Endodermal cell (in vitro differentiated cells): ENCODE data around the gene SYNDIG1. TPM values are rescaled to one million over a fixed set of nuclear protein-coding genes. Genes with fewer than 3 reads are reported as not detected.

ENCODE experiments used
- DNase-seq: peaks from one replicate; pipeline ENCODE4 v3.0.0-alpha.2; 2017
- H3K27ac ChIP-seq: 2 replicates; pipeline ENCODE4 v1.5.1; 2013; ENCODE audit warnings: mild to moderate bottlenecking, low read depth, low read length, moderate library complexity
- H3K27me3 ChIP-seq: 2 replicates; pipeline ENCODE4 v1.6.1; 2013; ENCODE audit warnings: mild to moderate bottlenecking, low read length, moderate library complexity; ENCODE audit not compliant: insufficient read depth, control insufficient read depth, poor library complexity, severe bottlenecking
- H3K36me3 ChIP-seq: 2 replicates; pipeline ENCODE4 v1.7.0; 2013; ENCODE audit warnings: mild to moderate bottlenecking, low read length, moderate library complexity; ENCODE audit not compliant: control insufficient read depth, insufficient read depth
- H3K4me1 ChIP-seq: one replicate; pipeline ENCODE4 v1.7.0; 2013; ENCODE audit warnings: low read length; ENCODE audit not compliant: control insufficient read depth, insufficient read depth
- H3K4me3 ChIP-seq: 2 replicates; pipeline ENCODE4 v1.5.1; 2013; ENCODE audit warnings: mild to moderate bottlenecking, low read length, moderate library complexity
- H3K9ac ChIP-seq: 2 replicates; pipeline ENCODE4 v1.6.1; 2013; ENCODE audit warnings: mild to moderate bottlenecking, low read length, moderate library complexity; ENCODE audit not compliant: poor library complexity, severe bottlenecking; ENCODE audit errors: extremely low read depth
- H3K9me3 ChIP-seq: 2 replicates; pipeline ENCODE4 v1.6.1; 2013; ENCODE audit warnings: mild to moderate bottlenecking, low read length, moderate library complexity; ENCODE audit not compliant: control insufficient read depth
- H3K27ac Mint-ChIP-seq: 2 replicates; pipeline ENCODE4 v1.8.0; 2020; ENCODE audit warnings: mixed read lengths
- H3K27me3 Mint-ChIP-seq: 2 replicates; pipeline ENCODE4 v1.8.0; 2021; ENCODE audit warnings: mild to moderate bottlenecking, mixed read lengths; ENCODE audit not compliant: insufficient read depth
- H3K36me3 Mint-ChIP-seq: 2 replicates; pipeline ENCODE4 v1.8.0; 2020; ENCODE audit warnings: low read depth, mixed read lengths
- H3K4me1 Mint-ChIP-seq: 2 replicates; pipeline ENCODE4 v1.8.0; 2020; ENCODE audit warnings: mixed read lengths
- H3K4me3 Mint-ChIP-seq: 2 replicates; pipeline ENCODE4 v1.8.0; 2020; ENCODE audit warnings: mild to moderate bottlenecking, moderate library complexity, mixed read lengths
- H3K9me3 Mint-ChIP-seq: 2 replicates; pipeline ENCODE4 v1.8.0; 2020; ENCODE audit warnings: mild to moderate bottlenecking, mixed read lengths
- WGBS, 2 experiments: methylation state at CpG; one replicate each; pipeline versions ENCODE4 v1.1.5 to v1.1.7; 2013; ENCODE audit warnings: missing lambda C conversion rate in 2 of 2, mixed read lengths in 1 of 2; ENCODE audit not compliant: insufficient coverage in 1 of 2, insufficient read length in 1 of 2; 5-methylcytosine and 5-hydroxymethylcytosine counted together
- total RNA-seq, 2 donors: library from RNA; stranded (reverse); fragmentation: NEBNext Ultra II Directional in 1 of 2; extraction: Animal tissue kit (Norgen Biotek cat#: 25700) in 1 of 2; gene quantifications; 2 replicates in 1 of 2; 3 replicates in 1 of 2; pipeline ENCODE4 v1.2.1, GENCODE V29; 2021
- TF ChIP-seq, protein P1 (sequence below): fragments of 200-600 bp; sonication (generic); conservative IDR thresholded peaks from 2 replicates; pipeline ENCODE4 v1.5.0; 2021; ENCODE audit warnings: antibody characterized with exemption, mild to moderate bottlenecking

SYNDIG1 gene
- total RNA-seq, 2 donors from 2014 or later, result 5.5 to 6.8 TPM

DNA sequence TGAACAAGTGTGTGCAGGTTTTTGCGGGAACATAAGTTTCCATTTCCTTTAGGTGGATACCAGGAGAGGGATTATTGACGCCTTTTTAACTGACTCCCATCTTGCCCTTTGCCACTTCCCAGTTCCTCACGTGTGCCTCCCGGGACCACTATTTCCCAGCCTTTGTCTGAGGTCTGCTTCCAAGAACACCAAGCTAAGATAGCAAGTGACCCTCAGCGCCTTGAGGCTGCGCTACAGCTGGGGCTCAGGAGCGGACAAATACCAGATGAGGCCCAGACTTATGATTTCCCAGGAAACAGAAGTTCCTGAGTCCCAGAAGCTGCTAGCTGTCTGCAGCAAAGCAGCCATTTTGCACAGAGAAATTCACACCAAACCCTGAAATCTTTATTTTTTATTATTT, 216.7 kb downstream of the SYNDIG1 start:
- Histone ChIP-seq H3K4me1 (no peaks in the 10 kb centered on the region), H3K27ac (no peak overlapping the region), H3K4me3 (no peak overlapping the region), H3K27me3 (peaks cover 20% of the 10 kb centered on the region), H3K9me3 (peaks cover 7% of the 10 kb centered on the region), H3K9ac (no peak overlapping the region), H3K36me3 (no peaks in the 10 kb centered on the region)
- Mint-ChIP-seq H3K4me3 (no peak overlapping the region), H3K9me3 (peaks cover 7% of the 10 kb centered on the region), H3K4me1 (no peaks in the 10 kb centered on the region), H3K36me3 (no peaks in the 10 kb centered on the region), H3K27ac (no peak overlapping the region), H3K27me3 (peaks cover 46% of the 10 kb centered on the region)
- TF ChIP-seq, protein P1, sequence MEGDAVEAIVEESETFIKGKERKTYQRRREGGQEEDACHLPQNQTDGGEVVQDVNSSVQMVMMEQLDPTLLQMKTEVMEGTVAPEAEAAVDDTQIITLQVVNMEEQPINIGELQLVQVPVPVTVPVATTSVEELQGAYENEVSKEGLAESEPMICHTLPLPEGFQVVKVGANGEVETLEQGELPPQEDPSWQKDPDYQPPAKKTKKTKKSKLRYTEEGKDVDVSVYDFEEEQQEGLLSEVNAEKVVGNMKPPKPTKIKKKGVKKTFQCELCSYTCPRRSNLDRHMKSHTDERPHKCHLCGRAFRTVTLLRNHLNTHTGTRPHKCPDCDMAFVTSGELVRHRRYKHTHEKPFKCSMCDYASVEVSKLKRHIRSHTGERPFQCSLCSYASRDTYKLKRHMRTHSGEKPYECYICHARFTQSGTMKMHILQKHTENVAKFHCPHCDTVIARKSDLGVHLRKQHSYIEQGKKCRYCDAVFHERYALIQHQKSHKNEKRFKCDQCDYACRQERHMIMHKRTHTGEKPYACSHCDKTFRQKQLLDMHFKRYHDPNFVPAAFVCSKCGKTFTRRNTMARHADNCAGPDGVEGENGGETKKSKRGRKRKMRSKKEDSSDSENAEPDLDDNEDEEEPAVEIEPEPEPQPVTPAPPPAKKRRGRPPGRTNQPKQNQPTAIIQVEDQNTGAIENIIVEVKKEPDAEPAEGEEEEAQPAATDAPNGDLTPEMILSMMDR, result no peak
- 90 to 100% methylated on average over 4 to 7 of the region's 7 CpGs for WGBS, 2 experiments
- peak; percentile 9 for DNase-seq

DNA sequence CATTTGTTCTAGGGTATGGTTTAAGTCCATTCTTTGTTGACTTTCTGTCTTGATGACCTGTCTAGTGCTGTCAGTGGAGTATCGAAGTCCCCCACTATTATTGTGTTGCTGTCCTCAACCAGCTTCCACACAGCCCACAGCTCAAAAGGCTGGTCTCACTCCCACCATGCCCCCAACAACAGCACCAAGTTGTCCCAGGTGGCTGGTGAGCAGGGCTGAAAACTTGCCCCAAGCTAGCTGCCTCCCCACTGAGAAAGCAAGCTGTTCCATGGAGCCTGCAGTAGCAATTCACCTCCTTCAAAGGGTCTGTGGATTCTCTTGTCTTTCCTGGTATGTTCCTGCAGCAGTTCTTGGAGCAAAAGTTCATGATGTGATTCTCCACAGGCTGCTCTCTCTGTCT, 221.0 kb downstream of the SYNDIG1 start:
- DNase-seq, result peak; percentile 7
- Histone ChIP-seq H3K4me3 (no peak overlapping the region), H3K27ac (no peak overlapping the region), H3K9me3 (peaks cover 7% of the 10 kb centered on the region), H3K4me1 (no peaks in the 10 kb centered on the region), H3K9ac (no peak overlapping the region), H3K27me3 (no peaks in the 10 kb centered on the region), H3K36me3 (no peaks in the 10 kb centered on the region)
- Mint-ChIP-seq H3K27ac (no peak overlapping the region), H3K4me3 (no peak overlapping the region), H3K36me3 (no peaks in the 10 kb centered on the region), H3K9me3 (peaks cover 7% of the 10 kb centered on the region), H3K4me1 (no peaks in the 10 kb centered on the region), H3K27me3 (peaks cover 28% of the 10 kb centered on the region)
- TF ChIP-seq, protein P1, result no peak
- 95% methylated on average over 1 of the region's 1 CpG; no CpG with 5 or more reads in 1 of the 2 experiments for WGBS, 2 experiments

DNA sequence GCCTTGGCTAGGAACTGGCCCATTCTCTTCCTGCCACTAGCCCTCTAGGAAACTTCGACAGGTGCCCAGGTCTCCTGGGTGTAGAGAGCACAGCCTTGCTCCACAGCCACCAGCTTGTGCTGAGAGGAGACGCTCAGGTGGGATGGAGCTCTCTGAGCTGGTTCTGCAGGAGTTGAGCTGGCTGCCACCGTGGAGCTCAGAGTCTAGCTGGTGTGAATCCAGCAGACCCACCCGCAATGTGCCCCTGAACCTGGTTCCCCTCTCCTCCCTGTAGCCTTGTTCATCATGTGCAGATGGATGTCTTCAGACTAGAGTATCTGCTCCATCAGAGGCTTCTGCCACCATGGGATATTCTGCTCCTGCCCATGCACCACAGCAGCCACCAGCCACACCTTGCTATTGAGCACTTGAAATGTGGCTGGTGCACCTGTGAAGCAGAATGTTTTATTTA, 222.5 kb downstream of the SYNDIG1 start:
- no peak overlapping the region for H3K27ac Mint-ChIP-seq
- no peak overlapping the region for H3K4me3 Mint-ChIP-seq
- H3K9me3 ChIP-seq, result peaks cover 7% of the 10 kb centered on the region
- H3K36me3 ChIP-seq, result no peaks in the 10 kb centered on the region
- WGBS, 2 experiments, result 94 to 96% methylated on average over 3 to 4 of the region's 4 CpGs
- DNase-seq, result peak; percentile 20
- no peaks in the 10 kb centered on the region for H3K27me3 ChIP-seq
- TF ChIP-seq, protein P1, result no peak
- no peak overlapping the region for H3K9ac ChIP-seq
- H3K4me1 ChIP-seq, result no peaks in the 10 kb centered on the region
- no peak overlapping the region for H3K27ac ChIP-seq
- H3K9me3 Mint-ChIP-seq, result peaks cover 2% of the 10 kb centered on the region
- H3K36me3 Mint-ChIP-seq, result no peaks in the 10 kb centered on the region
- H3K4me1 Mint-ChIP-seq, result no peaks in the 10 kb centered on the region
- peaks cover 22% of the 10 kb centered on the region for H3K27me3 Mint-ChIP-seq
- no peak overlapping the region for H3K4me3 ChIP-seq
